GM12878 (cell line): Measurements from ENCODE around the gene SPRY4. TPM values are rescaled to one million over a fixed set of nuclear protein-coding genes. Genes with fewer than 3 reads are reported as not detected.

Experiments
- ATAC-seq: fragments of 200-7000 bp; cut with Tn5 transposase; 3 replicates; pipeline ENCODE4 v1.9.1; 2020; ENCODE audit warnings: mild to moderate bottlenecking, moderate library complexity
- BruUV-seq: library from RNA; stranded (reverse); fragments of 400-500 nt; replicated peaks from 2 replicates; lab custom pipeline; 2021; lab: Mats Ljungman, UMichigan
- CTCF ChIA-PET: fragments of 300-600 bp; sonication (Branson Sonifier 250); formaldehyde crosslinking; extraction: SDS; loops from one replicate; lab custom pipeline; 2021; ENCODE audit warnings: inconsistent platforms; lab: Yijun Ruan, JAX
- POLR2A ChIA-PET: fragments of 350-600 bp; formaldehyde crosslinking; extraction: SDS; loops from one replicate; lab custom pipeline; 2021; ENCODE audit warnings: inconsistent platforms; lab: Charles Lee
- RAD21 ChIA-PET: fragments of 300-600 bp; sonication (Branson Sonifier 250); formaldehyde crosslinking; loops from one replicate; lab custom pipeline; 2023; ENCODE audit warnings: antibody characterized with exemption; ENCODE audit not compliant: unreplicated experiment; lab: Charles Lee
- SMC1A ChIA-PET: fragments of 300-600 bp; sonication (Branson Sonifier 250); formaldehyde crosslinking; loops from one replicate; lab custom pipeline; 2023; ENCODE audit not compliant: unreplicated experiment, uncharacterized antibody; lab: Charles Lee
- DNase-seq: peaks from one replicate; pipeline ENCODE4 v3.0.0-alpha.2; 2011; ENCODE audit warnings: low read depth, low spot score
- FAIRE-seq: peaks from 3 replicates; lab custom pipeline; 2011; peaks lifted over from hg19 to GRCh38; lab: Jason Lieb, UNC
- H2AFZ ChIP-seq: 2 replicates; pipeline ENCODE4 v1.6.0; 2011; ENCODE audit warnings: low read depth, low read length, control low read depth; ENCODE audit not compliant: control insufficient read depth
- H3K27ac ChIP-seq: 2 replicates; pipeline ENCODE4 v1.5.1; 2011; ENCODE audit warnings: control low read depth; ENCODE audit not compliant: control insufficient read depth, insufficient read depth
- H3K27me3 ChIP-seq, 2 experiments: replicated peaks in 1 of 2; 2 replicates each; pipeline versions ENCODE4 v1.6.0 to v1.6.1; 2011; ENCODE audit warnings: low read length in 1 of 2; ENCODE audit not compliant: control insufficient read depth in 2 of 2, insufficient read depth in 2 of 2
- H3K36me3 ChIP-seq, 2 experiments: 2 replicates each; pipeline ENCODE4 v1.5.1; 2011; ENCODE audit warnings: low read length in 1 of 2; ENCODE audit not compliant: control insufficient read depth in 2 of 2, insufficient read depth in 2 of 2
- H3K4me1 ChIP-seq: 2 replicates; pipeline ENCODE4 v1.6.1; 2011; ENCODE audit warnings: mild to moderate bottlenecking, low read length, moderate library complexity, mixed read lengths; ENCODE audit not compliant: control insufficient read depth, insufficient read depth
- H3K4me2 ChIP-seq: 2 replicates; pipeline ENCODE4 v1.6.0; 2011; ENCODE audit warnings: control low read depth; ENCODE audit not compliant: control insufficient read depth, insufficient read depth
- H3K4me3 ChIP-seq: fragments of 200-600 bp; sonication (generic); 2 replicates; pipeline ENCODE4 v1.5.1; 2016
- H3K79me2 ChIP-seq: 2 replicates; pipeline ENCODE4 v1.6.0; 2011; ENCODE audit warnings: low read length; ENCODE audit not compliant: control insufficient read depth, insufficient read depth
- H3K9ac ChIP-seq: 2 replicates; pipeline ENCODE4 v1.8.0; 2011; ENCODE audit warnings: low read length, control low read depth, mixed read lengths; ENCODE audit not compliant: control insufficient read depth, insufficient read depth
- H3K9me3 ChIP-seq: replicated peaks from 3 replicates; pipeline ENCODE4 v1.5.1; 2011; ENCODE audit warnings: mild to moderate bottlenecking, low read length; ENCODE audit not compliant: control insufficient read depth, insufficient read depth
- H4K20me1 ChIP-seq: 2 replicates; pipeline ENCODE4 v1.6.0; 2011; ENCODE audit not compliant: control insufficient read depth, insufficient read depth
- BHLHE40 ChIP-seq, 2 experiments: fragments of 450-650 bp in 1 of 2; IDR thresholded peaks; 2 replicates each; pipeline ENCODE4 v1.6.1; 2011 to 2017; ENCODE audit warnings: low read depth in 2 of 2, borderline replicate concordance in 1 of 2, improper control_type of control experiment in 1 of 2, low read length in 1 of 2, mild to moderate bottlenecking in 1 of 2
- DPF2 ChIP-seq: fragments of 450-650 bp; IDR thresholded peaks from 2 replicates; pipeline ENCODE4 v1.6.1; 2017; ENCODE audit warnings: mild to moderate bottlenecking
- EP300 ChIP-seq, 2 experiments: fragments of 150-350 bp in 1 of 2; IDR thresholded peaks; 2 replicates each; pipeline ENCODE4 v1.6.1; 2011 to 2012; ENCODE audit warnings: low read depth in 2 of 2, low read length in 2 of 2, borderline replicate concordance in 1 of 2, improper control_type of control experiment in 1 of 2, inconsistent platforms in 1 of 2; ENCODE audit not compliant: control insufficient read depth in 1 of 2
- IRF5 ChIP-seq: fragments of 450-650 bp; IDR thresholded peaks from 2 replicates; pipeline ENCODE4 v1.6.1; 2017; ENCODE audit warnings: borderline replicate concordance
- KLF5 ChIP-seq: fragments of 450-650 bp; IDR thresholded peaks from 2 replicates; pipeline ENCODE4 v1.6.1; 2014; ENCODE audit warnings: mild to moderate bottlenecking; ENCODE audit not compliant: partially characterized antibody
- POU2F2 ChIP-seq: IDR thresholded peaks from 3 replicates; pipeline ENCODE4 v1.6.1; 2011; ENCODE audit warnings: low read depth, mild to moderate bottlenecking, low read length, borderline replicate concordance
- RUNX3 ChIP-seq: IDR thresholded peaks from 2 replicates; pipeline ENCODE4 v1.6.1; 2012; ENCODE audit warnings: low read length, inconsistent platforms
- SREBF1 ChIP-seq: IDR thresholded peaks from 2 replicates; pipeline ENCODE4 v1.6.1; 2012; ENCODE audit warnings: mild to moderate bottlenecking, low read length
- WRNIP1 ChIP-seq: IDR thresholded peaks from 2 replicates; pipeline ENCODE4 v1.6.1; 2011; ENCODE audit warnings: low read depth, low read length, improper control_type of control experiment, borderline replicate concordance
- YBX1 ChIP-seq: fragments of 450-650 bp; IDR thresholded peaks from 2 replicates; pipeline ENCODE4 v1.6.1; 2016; ENCODE audit warnings: antibody characterized with exemption
- WGBS: methylation state at CpG from one replicate; pipeline ENCODE4 v1.1.6; 2016; ENCODE audit warnings: low lambda C conversion rate; ENCODE audit not compliant: insufficient replicate concordance, insufficient coverage; ENCODE audit errors: missing lambda C conversion rate; 5-methylcytosine and 5-hydroxymethylcytosine counted together
- in situ Hi-C: fragments of 300-500 bp; cut with MboI; formaldehyde crosslinking; loops from 9 replicates; pipeline ENCODE4 v1.14.3; 2018; ENCODE audit warnings: mixed read lengths
- intact Hi-C: fragments of 100-400 bp; cut with micrococcal nuclease; formaldehyde crosslinking; loops from one replicate; pipeline ENCODE4 v1.14.2; 2022; ENCODE audit not compliant: unreplicated experiment
- polyA plus RNA-seq, 11 experiments: library from polyadenylated mRNA; depleted of rRNA in 4 of 11; unstranded in 6 of 11; stranded (reverse) in 5 of 11; fragments of >200 nt; fragmentation: Nextera tagmentation in 4 of 11; fragmentation: Illumina TruSeq in 1 of 11; extraction: Ambion mirVana in 4 of 11; extraction: Trizol in 1 of 11; gene quantifications; 1 replicate in 1 of 11; 2 replicates in 10 of 11; pipeline versions ENCODE4 v1.2.1 to v1.2.3, GENCODE V29; 2011 to 2016; ENCODE audit warnings: inconsistent platforms in 2 of 11, missing spikeins in 2 of 11, low read depth in 1 of 11
- total RNA-seq, 4 experiments: library from RNA; depleted of rRNA in 3 of 4; stranded (reverse); fragments of >200 nt in 3 of 4; fragmentation: Illumina TruSeq in 1 of 4; extraction: Trizol in 1 of 4; gene quantifications; 2 replicates each; pipeline versions ENCODE4 v1.2.1 to v1.2.3, GENCODE V29; 2013 to 2021
- TF ChIP-seq, protein P1 (sequence below): IDR thresholded peaks from 2 replicates; pipeline ENCODE4 v1.6.1; 2011; ENCODE audit warnings: borderline replicate concordance, low read depth, mild to moderate bottlenecking, moderate library complexity, mixed read lengths, low read length; ENCODE audit not compliant: insufficient read depth; ENCODE audit errors: extremely low read length
- TF ChIP-seq, protein P2 (sequence below): IDR thresholded peaks from 2 replicates; pipeline ENCODE4 v1.6.1; 2012; ENCODE audit warnings: low read depth, low read length, improper control_type of control experiment

The SPRY4 gene
- total and polyA plus RNA-seq, 10 of the 15 experiments (the other 5 are each of a cell fraction or from before 2014, with no cell fraction given): 0.04 to 1.4 (median 0.18) TPM; not detected in 1

DNA sequence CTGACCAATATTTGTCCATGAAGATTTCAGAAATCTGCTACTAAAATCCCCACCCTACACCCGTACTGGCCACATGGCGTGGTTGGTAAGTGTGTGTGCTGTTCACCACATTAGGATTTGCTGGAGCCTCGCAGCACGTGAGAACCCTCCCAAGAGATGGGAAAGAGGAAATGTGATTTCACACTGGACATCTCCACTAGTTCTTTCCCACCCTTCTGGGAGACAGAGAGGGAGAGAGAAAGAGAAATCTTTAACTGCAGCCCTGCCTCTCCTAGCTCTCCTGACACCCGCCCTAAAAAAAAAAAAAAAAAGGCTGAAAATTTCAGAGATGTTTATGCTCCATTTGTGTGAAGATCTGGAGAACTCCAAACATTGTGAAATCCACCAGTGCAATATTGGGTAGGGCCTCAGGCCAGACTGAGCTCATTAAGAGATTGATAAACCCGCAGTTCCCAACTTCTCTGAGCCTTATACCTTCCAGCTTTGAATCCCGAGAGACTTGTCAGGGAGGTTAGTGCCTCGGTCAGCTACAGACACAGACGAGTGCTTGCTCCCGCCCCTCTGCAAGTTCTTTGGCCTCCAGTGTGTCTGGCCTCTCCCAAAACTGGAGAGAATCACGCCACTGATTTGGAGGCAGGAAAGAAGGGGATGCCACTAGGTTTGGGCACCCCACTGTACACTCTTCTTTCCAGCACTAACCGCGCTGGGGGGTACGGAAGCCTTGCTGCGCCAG, 1.9 kb downstream of the SPRY4 start:
- TSS peak; percentile 49 for BruUV-seq

DNA sequence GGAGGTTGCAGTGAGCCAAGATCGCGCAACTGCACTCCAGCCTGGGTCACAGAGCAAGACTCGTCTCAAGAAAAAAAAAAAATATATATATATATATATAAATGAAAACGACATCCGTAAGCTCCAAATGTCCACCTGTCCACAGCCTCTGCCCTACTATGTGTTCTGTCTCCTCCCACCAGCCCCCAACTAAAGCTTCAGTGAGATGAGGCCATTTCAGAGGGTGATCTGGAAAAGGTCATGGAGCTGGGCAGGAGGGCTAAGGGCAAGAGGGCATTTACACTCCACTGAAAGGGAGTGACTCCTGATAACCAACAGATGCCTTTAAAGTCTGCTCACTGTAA, 2.4 kb downstream of the SPRY4 start:
- ChIA-PET CTCF (interaction anchor here (0.6 to 0.9 kb wide), 3 partner anchors 52 to 376 kb away, joined by 3 read pairs; no protein-coding TSS in a partner anchor), RAD21 (interaction anchor here (0.6 to 0.7 kb wide), 3 partner anchors 32 to 398 kb away, joined by 3 to 4 read pairs (median 3); no protein-coding TSS in a partner anchor), POLR2A (interaction anchor here (0.6 to 1.4 kb wide), 8 partner anchors 21 to 142 kb away, joined by 3 to 6 read pairs (median 4); no protein-coding TSS in a partner anchor), SMC1A (interaction anchor here (0.9 to 1.6 kb wide), 4 partner anchors 9 to 763 kb away, joined by 3 to 6 read pairs (median 4); no protein-coding TSS in a partner anchor)
- no peaks in the 10 kb centered on the region for H4K20me1 ChIP-seq
- H3K27me3 ChIP-seq: peaks cover 0 to 4% of the 10 kb centered on the region in 2 experiments; a peak in 1 of 4 replicates
- in situ Hi-C loops (no loop called here), intact Hi-C loops (loop anchor here (5.0 kb wide), 1 partner anchor 100 kb away; no protein-coding TSS in a partner anchor)
- DNase-seq (no peak), FAIRE-seq (no peak), ATAC-seq (no peak)
- BruUV-seq: no TSS peak
- H2AFZ ChIP-seq: no peak overlapping the region
- no peak overlapping the region for H3K4me3 ChIP-seq
- H3K9ac ChIP-seq: no peak overlapping the region
- WGBS: 94% methylated on average over 5 of the region's 5 CpGs
- no peaks in the 10 kb centered on the region for H3K36me3 ChIP-seq
- H3K9me3 ChIP-seq: no peaks in the 10 kb centered on the region
- H3K4me2 ChIP-seq: no peak overlapping the region
- H3K27ac ChIP-seq: no peak overlapping the region
- peaks cover 6% of the 10 kb centered on the region for H3K4me1 ChIP-seq
- peaks cover 10% of the 10 kb centered on the region; the same call in 1 of the 2 replicates for H3K79me2 ChIP-seq
- TF ChIP-seq, protein P1, sequence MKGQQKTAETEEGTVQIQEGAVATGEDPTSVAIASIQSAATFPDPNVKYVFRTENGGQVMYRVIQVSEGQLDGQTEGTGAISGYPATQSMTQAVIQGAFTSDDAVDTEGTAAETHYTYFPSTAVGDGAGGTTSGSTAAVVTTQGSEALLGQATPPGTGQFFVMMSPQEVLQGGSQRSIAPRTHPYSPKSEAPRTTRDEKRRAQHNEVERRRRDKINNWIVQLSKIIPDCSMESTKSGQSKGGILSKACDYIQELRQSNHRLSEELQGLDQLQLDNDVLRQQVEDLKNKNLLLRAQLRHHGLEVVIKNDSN: no peak
- no peak for TF ChIP-seq IRF5
- TF ChIP-seq, protein P2, sequence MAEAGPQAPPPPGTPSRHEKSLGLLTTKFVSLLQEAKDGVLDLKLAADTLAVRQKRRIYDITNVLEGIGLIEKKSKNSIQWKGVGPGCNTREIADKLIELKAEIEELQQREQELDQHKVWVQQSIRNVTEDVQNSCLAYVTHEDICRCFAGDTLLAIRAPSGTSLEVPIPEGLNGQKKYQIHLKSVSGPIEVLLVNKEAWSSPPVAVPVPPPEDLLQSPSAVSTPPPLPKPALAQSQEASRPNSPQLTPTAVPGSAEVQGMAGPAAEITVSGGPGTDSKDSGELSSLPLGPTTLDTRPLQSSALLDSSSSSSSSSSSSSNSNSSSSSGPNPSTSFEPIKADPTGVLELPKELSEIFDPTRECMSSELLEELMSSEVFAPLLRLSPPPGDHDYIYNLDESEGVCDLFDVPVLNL: no peak
- no peak for TF ChIP-seq KLF5
- no peak for TF ChIP-seq DPF2
- TF ChIP-seq SREBF1: no peak
- TF ChIP-seq WRNIP1: no peak
- no peak for TF ChIP-seq EP300 (IDR thresholded peaks at IDR 0.05; ENCODE audit: borderline replicate concordance in 1 of 2, control insufficient read depth in 1 of 2, low read depth in 2 of 2, low read length in 2 of 2)

More for the DNA sequence above, 1.9 kb downstream of the SPRY4 start:
- H3K4me1 ChIP-seq: peaks cover 6% of the 10 kb centered on the region
- H3K36me3 ChIP-seq: no peaks in the 10 kb centered on the region
- ChIA-PET SMC1A (interaction anchor here (0.9 to 1.6 kb wide), 5 partner anchors 9 to 763 kb away, joined by 3 to 6 read pairs (median 3); no protein-coding TSS in a partner anchor), POLR2A (interaction anchor here (0.6 to 1.4 kb wide), 7 partner anchors 22 to 142 kb away, joined by 3 to 6 read pairs (median 4); no protein-coding TSS in a partner anchor), CTCF (interaction anchor here (0.5 to 1.5 kb wide), 7 partner anchors 11 to 375 kb away, joined by 3 to 4 read pairs (median 3); no protein-coding TSS in a partner anchor), RAD21 (interaction anchor here (0.6 to 2.9 kb wide), 4 partner anchors 34 to 399 kb away, joined by 3 to 14 read pairs (median 7); no protein-coding TSS in a partner anchor)
- peaks cover 0 to 4% of the 10 kb centered on the region in 2 experiments; a peak in 1 of 4 replicates for H3K27me3 ChIP-seq
- intact Hi-C loops: loop anchor here (5.0 kb wide), 1 partner anchor 101 kb away; no protein-coding TSS in a partner anchor
- H3K9me3 ChIP-seq: no peaks in the 10 kb centered on the region
- TF ChIP-seq POU2F2 (no peak), RUNX3 (no peak), BHLHE40 (IDR thresholded peaks at IDR 0.05; ENCODE audit: borderline replicate concordance in 1 of 2, low read depth in 2 of 2, low read length in 1 of 2) (peak; percentile 60 to 62; a peak in 3 of 4 replicates), YBX1 (no peak)
- no peak overlapping the region for H3K27ac ChIP-seq
- peak overlapping the region; percentile 85 for H3K4me2 ChIP-seq
- H3K9ac ChIP-seq: no peak overlapping the region
- no peaks in the 10 kb centered on the region for H4K20me1 ChIP-seq
- no peak for DNase-seq
- H2AFZ ChIP-seq: no peak overlapping the region
- no peak for FAIRE-seq
- 81% methylated on average over 15 of the region's 15 CpGs for WGBS
- H3K4me3 ChIP-seq: peak overlapping the region; percentile 62
- in situ Hi-C loops: no loop called here
- H3K79me2 ChIP-seq: peaks cover 10% of the 10 kb centered on the region; the same call in 1 of the 2 replicates
- no peak for ATAC-seq
